Measurements from ENCODE around the gene PLCH1.

- TF ChIP-seq, protein P1, sequence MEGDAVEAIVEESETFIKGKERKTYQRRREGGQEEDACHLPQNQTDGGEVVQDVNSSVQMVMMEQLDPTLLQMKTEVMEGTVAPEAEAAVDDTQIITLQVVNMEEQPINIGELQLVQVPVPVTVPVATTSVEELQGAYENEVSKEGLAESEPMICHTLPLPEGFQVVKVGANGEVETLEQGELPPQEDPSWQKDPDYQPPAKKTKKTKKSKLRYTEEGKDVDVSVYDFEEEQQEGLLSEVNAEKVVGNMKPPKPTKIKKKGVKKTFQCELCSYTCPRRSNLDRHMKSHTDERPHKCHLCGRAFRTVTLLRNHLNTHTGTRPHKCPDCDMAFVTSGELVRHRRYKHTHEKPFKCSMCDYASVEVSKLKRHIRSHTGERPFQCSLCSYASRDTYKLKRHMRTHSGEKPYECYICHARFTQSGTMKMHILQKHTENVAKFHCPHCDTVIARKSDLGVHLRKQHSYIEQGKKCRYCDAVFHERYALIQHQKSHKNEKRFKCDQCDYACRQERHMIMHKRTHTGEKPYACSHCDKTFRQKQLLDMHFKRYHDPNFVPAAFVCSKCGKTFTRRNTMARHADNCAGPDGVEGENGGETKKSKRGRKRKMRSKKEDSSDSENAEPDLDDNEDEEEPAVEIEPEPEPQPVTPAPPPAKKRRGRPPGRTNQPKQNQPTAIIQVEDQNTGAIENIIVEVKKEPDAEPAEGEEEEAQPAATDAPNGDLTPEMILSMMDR (IDR thresholded peaks at IDR 0.05; ENCODE audit: low read depth, low read length, poor library complexity, severe bottlenecking) = no peak
- no peak for TF ChIP-seq EZH2phosphoT487 (IDR thresholded peaks at IDR 0.05; ENCODE audit: borderline replicate concordance, low read length)
Measured at GRCh38 chr3:155790272-155790925, 45.5 kb upstream of the PLCH1 start.
